Bone marrow (tissue), 2 donors: ENCODE measurements around the gene GPR137B.

Experiments used
- DNase-seq, 2 donors: peaks; one replicate each; lab custom pipeline; 2025; lab: John Stamatoyannopoulos, UW

The GPR137B gene

GRCh38 chr1:236142253-236143103 lies at the start of gene GPR137B:
TSS of gene GPR137B (plus strand) at chr1:236142539. CDS start at chr1:236142623, 84 bp downstream.
- peak; percentile 27 to 48 for DNase-seq

- DNase-seq = no peak
These were observed 49.4 kb upstream of the GPR137B start for GRCh38 chr1:236092899-236093298.

- no peak for DNase-seq
These were observed 46.4 kb upstream of the GPR137B start for GRCh38 chr1:236095705-236096520.

- peak in 1 of 2 donors; percentile 48 for DNase-seq
These were observed 45.5 kb upstream of the GPR137B start for GRCh38 chr1:236096660-236097482.

- DNase-seq = no peak
These were observed 44.1 kb upstream of the GPR137B start for GRCh38 chr1:236098267-236098666.

GRCh38 chr1:236099355-236099974 lies 42.9 kb upstream of the GPR137B start:
- DNase-seq = no peak

- DNase-seq = no peak
These were observed 41.5 kb upstream of the GPR137B start for GRCh38 chr1:236100799-236101198.

- DNase-seq = no peak
These were observed 40.8 kb upstream of the GPR137B start for GRCh38 chr1:236101233-236102200.

- no peak for DNase-seq
These were observed 39.7 kb upstream of the GPR137B start for GRCh38 chr1:236102611-236103010.

- DNase-seq = no peak
These were observed 39.3 kb upstream of the GPR137B start for GRCh38 chr1:236103059-236103458.

GRCh38 chr1:236103646-236104218 lies 38.6 kb upstream of the GPR137B start:
- no peak for DNase-seq

- DNase-seq = no peak
These were observed 35.0 kb upstream of the GPR137B start for GRCh38 chr1:236107121-236107907.

GRCh38 chr1:236108027-236108648 lies 34.2 kb upstream of the GPR137B start:
- no peak for DNase-seq

GRCh38 chr1:236110137-236110536 lies 32.2 kb upstream of the GPR137B start:
- DNase-seq = no peak

- no peak for DNase-seq
These were observed 30.6 kb upstream of the GPR137B start for GRCh38 chr1:236111527-236112331.

GRCh38 chr1:236112332-236112627 lies 30.1 kb upstream of the GPR137B start:
- no peak for DNase-seq

- no peak for DNase-seq
These were observed 28.9 kb upstream of the GPR137B start for GRCh38 chr1:236113324-236114032.
